Fibroblast of pulmonary artery (primary cell): Measurements from ENCODE around the gene TAF4.

Experiments used
- DNase-seq: peaks from one replicate; pipeline ENCODE4 v3.0.0-alpha.2; 2010; ENCODE audit warnings: low read depth
- H3K4me3 ChIP-seq: replicated peaks from 2 replicates; pipeline ENCODE4 v1.5.1; 2011; ENCODE audit warnings: low read depth, mild to moderate bottlenecking, control low read depth, low read length, moderate library complexity
- TF ChIP-seq, protein P1 (sequence below): IDR thresholded peaks from 2 replicates; pipeline ENCODE4 v1.5.1; 2011; ENCODE audit warnings: mild to moderate bottlenecking, control low read depth, low read length, inconsistent platforms; ENCODE audit errors: missing control alignments

Gene TAF4

DNA sequence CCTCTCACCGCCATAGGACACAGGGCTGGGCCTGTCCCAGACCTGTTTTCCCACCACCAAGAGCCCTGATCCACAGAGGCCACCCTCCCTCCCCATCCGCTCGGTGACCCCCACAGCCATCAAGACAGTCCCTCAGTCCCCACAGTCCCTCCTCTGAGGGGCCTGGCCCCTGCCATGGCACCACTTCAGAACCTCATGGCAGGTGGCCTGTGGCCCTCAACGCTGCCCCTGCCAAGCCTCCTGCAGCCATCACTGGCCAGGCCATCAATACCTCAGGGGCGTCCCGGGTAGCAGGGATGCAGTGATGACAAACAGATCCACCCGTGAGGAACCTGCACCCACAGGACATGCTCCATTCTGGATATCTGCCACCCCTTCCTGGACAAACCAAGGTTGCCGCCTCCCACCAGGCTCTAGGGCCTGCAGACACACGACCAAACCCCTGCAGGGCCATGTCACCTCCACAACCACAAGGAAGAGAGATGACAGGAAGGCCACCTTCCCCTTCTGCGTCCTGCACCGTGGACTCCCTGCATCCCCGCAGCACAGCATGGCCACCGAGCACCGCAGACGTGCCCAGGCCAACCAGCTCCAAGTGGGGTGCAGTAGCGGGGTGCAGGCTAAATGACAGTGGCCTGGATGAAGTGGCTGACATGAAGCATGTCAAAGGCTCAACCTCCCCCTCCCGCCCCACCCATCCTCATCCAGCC is 14.0 kb downstream of the TAF4 start:
- TF ChIP-seq, protein P1, sequence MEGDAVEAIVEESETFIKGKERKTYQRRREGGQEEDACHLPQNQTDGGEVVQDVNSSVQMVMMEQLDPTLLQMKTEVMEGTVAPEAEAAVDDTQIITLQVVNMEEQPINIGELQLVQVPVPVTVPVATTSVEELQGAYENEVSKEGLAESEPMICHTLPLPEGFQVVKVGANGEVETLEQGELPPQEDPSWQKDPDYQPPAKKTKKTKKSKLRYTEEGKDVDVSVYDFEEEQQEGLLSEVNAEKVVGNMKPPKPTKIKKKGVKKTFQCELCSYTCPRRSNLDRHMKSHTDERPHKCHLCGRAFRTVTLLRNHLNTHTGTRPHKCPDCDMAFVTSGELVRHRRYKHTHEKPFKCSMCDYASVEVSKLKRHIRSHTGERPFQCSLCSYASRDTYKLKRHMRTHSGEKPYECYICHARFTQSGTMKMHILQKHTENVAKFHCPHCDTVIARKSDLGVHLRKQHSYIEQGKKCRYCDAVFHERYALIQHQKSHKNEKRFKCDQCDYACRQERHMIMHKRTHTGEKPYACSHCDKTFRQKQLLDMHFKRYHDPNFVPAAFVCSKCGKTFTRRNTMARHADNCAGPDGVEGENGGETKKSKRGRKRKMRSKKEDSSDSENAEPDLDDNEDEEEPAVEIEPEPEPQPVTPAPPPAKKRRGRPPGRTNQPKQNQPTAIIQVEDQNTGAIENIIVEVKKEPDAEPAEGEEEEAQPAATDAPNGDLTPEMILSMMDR = no peak
- no peak for DNase-seq
- no peak overlapping the region for H3K4me3 ChIP-seq

DNA sequence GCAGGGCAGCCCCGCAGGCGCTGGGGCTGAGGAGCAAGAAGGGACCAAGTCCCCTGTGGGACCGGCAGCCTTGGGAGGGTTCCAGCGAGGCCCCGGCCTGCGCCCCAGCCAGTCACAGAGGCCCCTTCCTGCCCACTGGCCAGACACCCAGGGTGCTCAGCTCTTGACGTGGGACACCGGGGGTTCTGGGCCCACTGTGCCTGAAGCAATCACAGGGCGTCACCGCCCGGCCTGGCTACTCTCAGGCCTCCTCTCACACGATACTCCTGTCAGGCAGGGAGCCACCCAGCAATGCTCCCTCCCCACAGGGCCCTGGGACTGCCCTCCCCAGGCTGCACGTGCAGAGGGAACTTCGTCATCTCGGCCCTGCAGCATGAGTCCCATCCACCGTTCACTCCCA is 14.5 kb downstream of the TAF4 start:
- TF ChIP-seq, protein P1 = no peak
- no peak for DNase-seq
- no peak overlapping the region for H3K4me3 ChIP-seq

DNA sequence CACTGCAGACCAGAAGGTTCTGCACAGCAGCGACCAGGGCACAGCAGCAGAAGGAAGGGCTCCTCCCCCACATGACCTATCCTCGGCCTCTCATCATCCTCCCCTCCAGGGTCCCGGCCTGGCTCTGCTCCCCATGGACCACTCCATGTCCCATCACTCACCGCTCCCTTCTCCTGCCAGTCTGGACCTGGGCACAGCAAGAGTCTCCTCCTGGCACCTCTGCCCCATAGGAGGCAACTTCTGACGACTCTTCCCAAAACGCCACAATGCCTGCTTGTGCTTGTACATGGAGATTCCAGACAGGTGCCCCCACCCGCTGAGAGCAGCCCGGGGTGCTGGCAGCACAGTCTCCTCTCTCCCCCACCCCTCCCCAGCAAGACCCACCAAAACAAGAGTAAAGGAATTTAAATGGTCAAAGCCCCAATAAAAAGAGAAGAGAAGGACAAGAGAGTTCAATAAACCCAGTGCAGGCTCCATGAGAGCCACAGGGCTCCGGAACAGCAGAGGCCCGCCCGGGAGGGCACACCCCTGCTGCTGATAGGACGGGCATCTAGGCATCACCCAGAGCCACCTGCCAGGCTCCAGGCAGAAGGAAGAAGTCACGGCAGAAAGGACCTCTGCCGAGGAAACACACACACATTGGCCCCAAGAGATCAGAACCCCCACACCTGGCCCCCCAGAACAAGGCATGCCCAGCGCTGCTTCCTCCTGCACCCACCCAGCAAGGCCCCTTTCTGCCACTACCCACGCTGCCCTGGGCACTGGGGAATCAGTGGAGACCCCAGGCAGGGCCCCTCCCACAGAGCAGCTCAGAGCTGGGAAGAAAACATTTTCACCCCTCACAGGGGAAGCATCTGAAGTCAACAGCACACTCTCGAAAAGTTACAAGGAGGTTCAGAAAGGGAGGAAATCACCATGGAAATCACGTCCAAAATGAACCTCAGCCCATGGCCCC is 15.2 kb downstream of the TAF4 start:
- DNase-seq = no peak
- H3K4me3 ChIP-seq = no peak overlapping the region
- TF ChIP-seq, protein P1 = no peak

- DNase-seq = no peak
- TF ChIP-seq, protein P1 = no peak
- H3K4me3 ChIP-seq = no peak overlapping the region
Measured at GRCh38 chr20:62049342-62050165, 16.1 kb downstream of the TAF4 start.

- DNase-seq = no peak
- TF ChIP-seq, protein P1 = no peak
- H3K4me3 ChIP-seq = no peak overlapping the region
Measured at GRCh38 chr20:62048821-62049291, 16.8 kb downstream of the TAF4 start.

- DNase-seq = no peak
- H3K4me3 ChIP-seq = no peak overlapping the region
- TF ChIP-seq, protein P1 = no peak
Measured at GRCh38 chr20:62048346-62048761, 17.3 kb downstream of the TAF4 start.
